ENCODE results near the gene COL4A2.

- TF ChIP-seq CTCF (optimal IDR thresholded peaks at IDR 0.05 in 1 of 3, IDR thresholded peaks at IDR 0.05 in 1 of 3, conservative IDR thresholded peaks at IDR 0.05 in 1 of 3; ENCODE audit: extremely low read depth in 1 of 3, insufficient read depth in 2 of 3, low read length in 3 of 3) (no peak), EZH2 (IDR thresholded peaks at IDR 0.05; ENCODE audit: low read length) (no peak)
Observed at GRCh38 chr13:110345266-110345665, 38.2 kb downstream of the COL4A2 start.

All from keratinocyte (primary cell).